Activated T-cell treated with anti-CD3 and anti-CD28 coated beads for 1 hour (primary cell): ENCODE measurements around the gene CLEC2B.
A peak's percentile ranks its signal among the peaks of the same experiment; 100 is the strongest.

Experiments used
- DNase-seq: peaks from one replicate; pipeline ENCODE4 v3.0.0-alpha.2; 2020; ENCODE audit warnings: low read depth

Gene CLEC2B

GRCh38 chr12:9868951-9869306, 225 bp downstream of the CLEC2B start:
- no peak for DNase-seq

DNA sequence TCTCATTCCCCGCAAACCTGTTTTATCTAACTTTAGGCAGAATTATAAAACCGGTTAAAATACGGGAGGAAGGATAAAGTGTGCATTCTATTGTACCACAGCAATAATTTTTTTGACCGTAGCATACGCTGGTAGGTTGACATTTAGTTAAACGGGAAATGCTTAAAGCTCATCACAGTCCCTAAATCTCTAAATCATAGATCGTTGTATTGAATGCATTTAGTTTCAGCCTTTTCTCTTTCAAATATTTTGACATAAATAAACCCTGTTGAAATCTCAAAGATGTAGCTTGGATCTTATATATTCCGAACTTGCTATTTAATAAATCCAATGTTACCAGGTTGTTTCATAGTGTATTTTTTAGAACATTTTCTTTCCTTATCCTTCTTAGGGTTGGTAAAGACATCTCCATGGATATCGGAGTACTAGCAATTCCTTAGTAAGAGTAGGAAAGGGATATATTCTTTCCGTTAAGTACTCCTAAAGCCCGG, 798 bp downstream of the CLEC2B start:
- DNase-seq, result no peak

DNA sequence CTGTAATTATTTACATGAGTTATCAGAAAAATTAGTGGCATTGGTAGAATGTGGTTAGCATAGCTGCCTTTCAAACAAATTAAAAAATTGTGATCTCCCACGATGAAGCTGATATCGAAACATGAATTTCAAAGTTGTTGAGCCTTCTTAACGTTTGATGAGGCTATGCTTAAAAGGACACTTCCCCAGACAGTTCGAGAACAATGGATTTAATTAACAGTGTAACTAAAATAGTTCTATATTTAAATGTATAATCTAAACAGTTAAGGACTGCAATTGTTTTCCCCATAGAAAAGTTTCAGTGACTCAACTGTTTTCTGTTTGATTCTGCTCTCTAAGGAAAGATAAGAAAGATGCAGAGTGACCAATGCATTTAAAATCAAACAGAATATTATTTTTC, 1.6 kb downstream of the CLEC2B start:
- no peak for DNase-seq

GRCh38 chr12:9866860-9867269, 2.3 kb downstream of the CLEC2B start:
- DNase-seq, result no peak

DNA sequence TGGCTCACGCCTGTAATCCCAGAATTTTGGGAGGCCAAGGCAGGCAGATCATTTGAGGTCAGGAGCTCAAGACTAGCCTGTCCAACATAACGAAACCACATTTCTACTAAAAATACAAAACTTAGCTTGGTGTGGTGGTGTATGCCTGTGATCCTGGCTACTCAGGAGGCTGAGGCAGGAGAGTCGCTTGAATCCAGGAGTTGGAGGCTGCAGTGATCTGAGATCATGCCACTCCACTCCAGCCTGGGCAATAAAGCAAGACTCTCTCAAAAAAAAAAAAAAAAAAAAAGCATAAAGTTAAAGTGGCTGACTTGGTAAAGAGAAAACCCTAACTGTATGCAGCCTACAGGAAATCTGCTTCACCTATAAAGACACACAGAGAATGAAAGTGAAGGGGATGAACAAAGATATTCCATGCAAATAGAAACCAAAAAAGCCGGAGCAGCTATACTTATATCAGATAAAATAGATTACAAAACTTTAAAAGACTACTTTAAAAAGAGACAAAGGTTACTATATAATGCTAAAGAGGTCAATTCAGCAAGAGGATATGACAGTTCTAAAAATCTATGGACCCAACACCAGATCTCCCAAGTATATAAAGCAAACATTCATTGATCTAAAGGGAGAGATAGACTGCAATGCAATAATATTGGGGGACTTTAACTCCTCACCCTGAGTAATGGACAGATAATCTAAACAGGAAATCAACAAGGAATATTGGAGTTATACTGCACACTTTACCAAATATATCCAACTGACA, 4.1 kb downstream of the CLEC2B start:
- no peak for DNase-seq

GRCh38 chr12:9858135-9858534, 11.0 kb downstream of the CLEC2B start:
- no peak for DNase-seq

- DNase-seq, result no peak
Measured at GRCh38 chr12:9856894-9857293, 12.3 kb downstream of the CLEC2B start.

GRCh38 chr12:9856151-9856550, 13.0 kb downstream of the CLEC2B start:
- DNase-seq, result no peak

GRCh38 chr12:9851927-9852326, 17.2 kb downstream of the CLEC2B start:
- DNase-seq, result no peak

GRCh38 chr12:9851050-9851449, 18.1 kb downstream of the CLEC2B start:
- no peak for DNase-seq

- no peak for DNase-seq
Measured at GRCh38 chr12:9848899-9849298, 20.3 kb downstream of the CLEC2B start.

- DNase-seq, result no peak
Measured at GRCh38 chr12:9843407-9843806, 25.7 kb downstream of the CLEC2B start.

- DNase-seq, result no peak
Measured at GRCh38 chr12:9831720-9832119, 37.4 kb downstream of the CLEC2B start.

GRCh38 chr12:9829982-9830381, 39.2 kb downstream of the CLEC2B start:
- DNase-seq, result no peak

GRCh38 chr12:9829483-9829882, 39.7 kb downstream of the CLEC2B start:
- no peak for DNase-seq

DNA sequence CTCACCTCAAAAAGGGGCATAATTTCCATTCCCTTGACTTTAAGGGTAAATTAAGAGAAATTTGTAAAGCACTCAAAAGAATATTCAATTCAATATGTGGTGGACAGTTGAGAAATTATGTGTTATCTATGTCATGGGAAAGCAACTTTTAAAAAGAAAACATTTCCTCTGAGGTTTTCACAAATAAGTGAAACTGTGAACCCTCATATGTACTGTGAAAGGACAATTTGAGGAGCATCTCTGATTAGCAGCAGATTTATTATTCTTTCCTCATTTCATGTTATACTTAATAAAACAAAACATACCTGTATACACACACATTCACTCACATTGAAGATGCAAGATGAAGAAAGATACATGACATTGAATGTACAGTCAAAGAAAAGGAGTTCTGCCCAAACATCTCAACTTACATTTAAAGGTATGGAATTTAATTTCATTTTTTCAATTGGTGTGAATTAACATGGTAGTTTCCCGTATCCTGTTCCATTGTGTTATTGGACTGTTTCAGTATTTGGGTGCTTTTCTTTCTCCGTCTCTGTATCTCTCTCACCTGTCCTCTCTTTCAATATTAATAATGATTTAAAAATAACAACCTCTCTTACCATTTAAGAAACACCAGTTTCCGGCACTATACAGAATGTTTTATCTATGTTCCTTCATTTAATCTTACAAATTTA, 41.8 kb downstream of the CLEC2B start, which contains the start of gene KLRF1:
Gene KLRF1 (plus strand): TSS at position 273 of the 680 bp plus-strand sequence. CDS start 64 bp downstream, at position 337.
- no peak for DNase-seq

DNA sequence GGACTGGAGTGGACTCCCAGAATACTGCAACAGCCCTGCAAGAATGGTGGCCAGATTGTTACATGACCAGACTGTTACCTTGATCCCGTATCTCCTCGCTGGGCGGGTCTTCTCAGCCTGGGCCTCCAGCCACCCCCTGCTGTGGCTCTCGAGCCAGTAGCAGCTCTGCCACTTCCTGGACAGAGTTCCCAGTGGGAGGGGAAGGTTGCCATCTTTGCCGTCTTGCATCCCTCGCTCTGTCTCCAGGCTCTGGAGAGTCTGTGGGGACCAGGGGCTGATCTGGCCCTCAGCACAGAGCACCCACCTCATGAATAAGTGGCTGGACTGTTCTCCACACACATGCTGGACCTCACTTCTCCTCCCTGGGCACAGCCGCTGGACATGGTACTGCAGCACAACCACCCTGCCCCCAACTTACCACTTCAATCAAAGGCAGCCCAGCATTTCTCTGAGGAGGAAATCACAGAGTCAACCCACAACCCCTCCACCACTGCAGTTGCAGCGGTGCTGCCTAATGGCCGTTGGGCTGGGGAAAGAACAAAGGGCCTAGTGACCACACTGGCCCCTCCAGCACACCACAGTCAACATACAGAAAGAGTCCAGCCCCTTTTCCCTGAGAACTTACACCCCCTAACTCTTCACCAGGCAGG, 48.7 kb downstream of the CLEC2B start:
- DNase-seq, result no peak

GRCh38 chr12:9813821-9814798, 55.0 kb downstream of the CLEC2B start:
- DNase-seq, result peak; percentile 93

- DNase-seq, result no peak
Measured at GRCh38 chr12:9811621-9812020, 57.5 kb downstream of the CLEC2B start.

DNA sequence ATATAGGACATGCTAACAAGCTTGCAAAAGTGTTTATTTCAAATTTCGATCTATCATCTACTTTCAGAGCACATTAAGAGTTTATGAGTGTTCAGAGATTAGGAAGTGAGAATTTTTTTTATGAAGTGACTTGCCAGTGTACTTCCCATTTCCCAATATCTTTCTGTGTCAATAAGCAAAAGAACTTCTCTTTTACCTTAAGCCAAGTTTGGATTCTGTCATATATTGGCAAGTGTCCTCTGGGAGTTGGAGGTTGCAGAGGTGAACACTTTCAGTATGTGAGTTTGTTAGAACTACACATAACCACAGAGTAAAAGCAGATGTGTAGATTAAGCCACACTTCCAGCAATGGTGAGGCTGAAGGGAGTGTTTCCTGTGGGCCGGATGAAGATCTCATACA, 58.5 kb downstream of the CLEC2B start:
- no peak for DNase-seq

- no peak for DNase-seq
Measured at GRCh38 chr12:9809866-9810265, 59.3 kb downstream of the CLEC2B start.

DNA sequence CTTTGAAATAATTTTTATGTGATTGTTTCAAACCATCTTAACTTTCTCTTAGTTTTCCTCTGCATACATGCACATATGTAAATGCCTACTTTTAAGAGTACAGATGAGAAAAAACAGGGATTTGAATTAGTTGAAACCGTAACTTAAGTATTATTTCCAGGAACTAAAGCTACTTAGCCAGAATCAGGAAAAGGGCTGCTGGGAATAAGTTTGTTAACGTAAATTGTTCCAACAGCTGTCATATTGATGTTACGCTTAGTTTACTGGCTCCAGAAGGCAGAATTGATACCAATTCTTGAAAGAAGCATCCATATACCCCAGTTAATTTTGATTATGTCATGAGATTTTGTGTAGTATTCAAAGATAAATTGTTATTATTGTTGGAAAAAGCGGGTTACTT, 59.8 kb downstream of the CLEC2B start:
- DNase-seq, result no peak
